RWPE2 (cell line): ENCODE results near the gene INTS11.

Source experiments
- ATAC-seq: fragments of 200-7000 bp; cut with Tn5 transposase; 3 replicates; pipeline ENCODE4 v1.9.1; 2021; ENCODE audit warnings: low read depth
- DNase-seq: peaks from one replicate; pipeline ENCODE4 v3.0.0-alpha.2; 2020; ENCODE audit warnings: low spot score
- H3K27ac ChIP-seq: fragments of 450-650 bp; 2 replicates; pipeline ENCODE4 v1.5.1; 2017; ENCODE audit warnings: mild to moderate bottlenecking; ENCODE audit not compliant: poor library complexity, severe bottlenecking
- H3K27me3 ChIP-seq: fragments of 250-450 bp; sonication (Bioruptor Pico); 2 replicates; pipeline ENCODE4 v1.5.1; 2021; ENCODE audit warnings: mild to moderate bottlenecking, moderate library complexity; ENCODE audit not compliant: insufficient read depth, poor library complexity, severe bottlenecking
- H3K36me3 ChIP-seq: fragments of 250-450 bp; sonication (Bioruptor Pico); 2 replicates; pipeline ENCODE4 v1.5.1; 2020; ENCODE audit warnings: low read depth, mild to moderate bottlenecking, moderate library complexity
- H3K4me1 ChIP-seq: fragments of 250-450 bp; sonication (Bioruptor Pico); 2 replicates; pipeline ENCODE4 v1.5.1; 2021; ENCODE audit warnings: mild to moderate bottlenecking, moderate library complexity; ENCODE audit not compliant: insufficient read depth, poor library complexity, severe bottlenecking
- H3K4me3 ChIP-seq: fragments of 250-450 bp; sonication (Bioruptor Pico); 2 replicates; pipeline ENCODE4 v1.5.1; 2021; ENCODE audit warnings: mild to moderate bottlenecking, moderate library complexity; ENCODE audit not compliant: severe bottlenecking
- H3K9me3 ChIP-seq: fragments of 250-450 bp; sonication (Bioruptor Pico); 2 replicates; pipeline ENCODE4 v1.5.1; 2021; ENCODE audit warnings: mild to moderate bottlenecking, moderate library complexity; ENCODE audit not compliant: severe bottlenecking
- TF ChIP-seq, protein P1 (sequence below): fragments of 450-650 bp; IDR thresholded peaks from one replicate; pipeline ENCODE4 v1.5.1; 2017; ENCODE audit warnings: mild to moderate bottlenecking, moderate library complexity; ENCODE audit not compliant: poor library complexity, severe bottlenecking

INTS11 gene

DNA sequence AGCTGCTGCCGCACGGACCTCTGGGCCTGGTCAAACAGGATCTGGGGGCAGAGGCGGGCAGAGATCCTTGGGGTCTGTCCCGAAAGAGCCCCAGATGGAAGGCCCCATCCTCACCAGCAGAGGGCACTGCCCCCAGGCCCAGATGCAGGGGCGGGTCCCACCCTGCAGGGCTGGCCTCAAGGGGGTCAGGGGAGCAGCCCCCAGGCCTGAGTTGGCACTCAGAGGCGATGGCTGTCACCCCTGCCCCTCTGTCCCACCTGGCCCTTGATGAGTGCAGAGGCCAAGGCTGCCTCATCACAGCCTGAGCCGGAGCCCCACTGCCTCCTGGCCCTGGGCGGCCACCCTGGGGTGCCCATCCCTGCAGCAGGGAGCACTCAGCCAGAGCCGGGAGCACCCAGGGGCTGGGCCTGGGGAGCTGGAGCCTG is 22.4 kb downstream of the INTS11 start:
- DNase-seq (no peak), ATAC-seq (no peak)
- Histone ChIP-seq H3K27ac (no peak overlapping the region), H3K4me3 (no peak overlapping the region), H3K36me3 (no peaks in the 10 kb centered on the region), H3K4me1 (peaks cover 31% of the 10 kb centered on the region), H3K9me3 (no peaks in the 10 kb centered on the region), H3K27me3 (no peaks in the 10 kb centered on the region)
- TF ChIP-seq, protein P1, sequence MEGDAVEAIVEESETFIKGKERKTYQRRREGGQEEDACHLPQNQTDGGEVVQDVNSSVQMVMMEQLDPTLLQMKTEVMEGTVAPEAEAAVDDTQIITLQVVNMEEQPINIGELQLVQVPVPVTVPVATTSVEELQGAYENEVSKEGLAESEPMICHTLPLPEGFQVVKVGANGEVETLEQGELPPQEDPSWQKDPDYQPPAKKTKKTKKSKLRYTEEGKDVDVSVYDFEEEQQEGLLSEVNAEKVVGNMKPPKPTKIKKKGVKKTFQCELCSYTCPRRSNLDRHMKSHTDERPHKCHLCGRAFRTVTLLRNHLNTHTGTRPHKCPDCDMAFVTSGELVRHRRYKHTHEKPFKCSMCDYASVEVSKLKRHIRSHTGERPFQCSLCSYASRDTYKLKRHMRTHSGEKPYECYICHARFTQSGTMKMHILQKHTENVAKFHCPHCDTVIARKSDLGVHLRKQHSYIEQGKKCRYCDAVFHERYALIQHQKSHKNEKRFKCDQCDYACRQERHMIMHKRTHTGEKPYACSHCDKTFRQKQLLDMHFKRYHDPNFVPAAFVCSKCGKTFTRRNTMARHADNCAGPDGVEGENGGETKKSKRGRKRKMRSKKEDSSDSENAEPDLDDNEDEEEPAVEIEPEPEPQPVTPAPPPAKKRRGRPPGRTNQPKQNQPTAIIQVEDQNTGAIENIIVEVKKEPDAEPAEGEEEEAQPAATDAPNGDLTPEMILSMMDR, result peak; percentile 32

DNA sequence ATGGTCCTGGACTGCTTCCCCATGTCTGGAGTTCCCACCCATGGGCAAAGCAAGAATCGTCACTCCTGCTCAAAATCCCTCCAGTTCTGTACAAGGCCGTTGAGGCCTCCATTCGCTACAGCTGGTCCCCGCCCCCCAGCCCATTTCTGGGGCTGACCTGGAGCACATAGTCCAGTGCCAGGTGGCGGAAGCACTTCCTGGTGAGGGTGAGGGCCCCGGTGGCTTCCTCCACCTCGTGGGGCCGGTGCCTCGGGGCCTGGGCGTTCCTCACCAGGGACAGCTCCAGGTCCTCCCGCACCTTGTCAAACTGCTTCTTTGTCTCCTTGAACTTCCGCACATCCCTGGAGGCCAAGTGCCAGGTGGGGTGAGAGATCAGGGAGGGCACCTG is 24.1 kb downstream of the INTS11 start:
- Histone ChIP-seq H3K36me3 (no peaks in the 10 kb centered on the region), H3K9me3 (no peaks in the 10 kb centered on the region), H3K4me1 (peaks cover 23% of the 10 kb centered on the region), H3K4me3 (no peak overlapping the region), H3K27ac (no peak overlapping the region), H3K27me3 (no peaks in the 10 kb centered on the region)
- ATAC-seq (no peak), DNase-seq (no peak)
- TF ChIP-seq, protein P1, result peak; percentile 40

DNA sequence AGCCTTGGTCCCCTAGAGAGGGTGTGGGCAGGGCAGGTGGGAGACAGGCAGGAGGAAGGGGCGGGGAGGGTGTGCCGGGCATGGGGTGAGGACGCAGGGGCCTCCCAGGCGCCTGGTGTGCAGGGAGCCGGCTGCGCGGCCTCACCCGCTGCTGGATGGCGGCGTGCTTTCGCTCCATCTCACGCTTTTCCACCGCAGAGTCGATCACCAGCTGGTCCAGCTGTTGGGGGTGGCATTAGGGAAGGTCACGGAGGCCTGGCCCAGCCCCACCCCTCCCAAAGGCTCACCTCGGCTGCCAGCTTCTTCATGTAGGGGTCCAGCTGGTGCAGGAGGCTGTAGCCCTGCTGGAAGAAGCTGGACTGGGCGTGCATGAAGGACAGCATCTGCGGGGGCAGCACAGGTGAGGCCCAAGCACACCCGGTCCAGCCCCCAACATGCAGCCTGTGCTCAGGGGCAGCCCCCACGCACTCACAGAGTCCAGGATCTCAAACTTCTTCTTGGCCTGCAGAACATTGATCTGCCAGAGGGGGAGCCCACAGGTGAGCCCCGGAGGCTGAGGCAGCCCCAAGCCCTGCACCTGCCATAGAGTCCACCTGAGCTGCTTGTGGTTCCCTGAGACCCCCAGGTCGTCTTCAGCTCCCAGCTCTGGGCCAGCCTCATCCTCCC is 24.6 kb downstream of the INTS11 start:
- no peak for DNase-seq
- H3K4me3 ChIP-seq, result no peak overlapping the region
- no peaks in the 10 kb centered on the region for H3K27me3 ChIP-seq
- no peaks in the 10 kb centered on the region for H3K9me3 ChIP-seq
- H3K27ac ChIP-seq, result no peak overlapping the region
- peaks cover 18% of the 10 kb centered on the region for H3K4me1 ChIP-seq
- TF ChIP-seq, protein P1, result peak; percentile 61
- no peaks in the 10 kb centered on the region for H3K36me3 ChIP-seq
- ATAC-seq, result peak; percentile 40; the same call in 2 of the 3 replicates

DNA sequence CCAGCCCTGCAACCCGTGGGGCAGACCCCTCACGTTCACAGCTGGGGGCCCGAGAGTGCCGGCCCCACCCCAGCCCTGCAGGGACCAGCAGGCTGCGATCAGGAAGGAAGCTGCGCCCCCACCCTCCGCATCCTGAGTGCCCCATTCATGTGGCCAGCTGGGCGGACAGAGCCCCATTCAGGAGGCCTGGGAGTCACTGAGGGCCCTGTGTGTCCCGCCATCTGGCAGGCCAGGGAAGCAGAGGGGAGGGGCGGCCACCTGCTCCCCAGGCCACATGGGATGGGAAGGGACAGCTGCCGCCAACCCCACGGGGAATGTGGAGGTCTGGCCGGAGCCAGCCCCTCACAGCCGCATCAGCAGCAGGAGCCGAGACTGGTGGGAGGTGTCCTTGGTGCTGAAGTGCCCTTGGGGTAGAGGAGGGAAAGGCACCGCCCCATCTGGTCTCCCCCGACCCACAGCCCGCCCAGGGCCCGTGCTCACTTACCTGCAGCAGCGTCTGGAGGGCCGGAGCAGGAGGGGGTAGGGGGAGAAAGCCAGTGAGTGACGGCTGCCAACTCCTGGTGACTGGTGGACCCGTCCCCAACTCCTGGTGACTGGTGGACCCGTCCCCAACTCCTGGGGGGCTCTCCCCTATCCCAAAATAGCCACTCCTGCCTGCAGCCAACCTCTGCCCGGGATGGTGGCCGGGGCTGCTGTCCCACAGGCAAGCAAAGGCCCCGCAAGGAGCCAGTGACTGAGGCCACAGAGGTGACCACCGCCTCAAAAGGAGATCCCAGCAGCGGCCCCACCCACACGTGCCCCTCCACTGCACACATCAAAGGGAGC is 25.4 kb downstream of the INTS11 start:
- Histone ChIP-seq H3K9me3 (no peaks in the 10 kb centered on the region), H3K36me3 (no peaks in the 10 kb centered on the region), H3K27me3 (no peaks in the 10 kb centered on the region), H3K27ac (no peak overlapping the region), H3K4me3 (no peak overlapping the region), H3K4me1 (peaks cover 10% of the 10 kb centered on the region)
- DNase-seq (no peak), ATAC-seq (no peak)
- TF ChIP-seq, protein P1, result no peak
